Epithelial cell of proximal tubule (primary cell): Measurements from ENCODE around the gene RAB8A. TPM values are rescaled to one million over a fixed set of nuclear protein-coding genes. Genes with fewer than 3 reads are reported as not detected.

Experiments
- DNase-seq: peaks from one replicate; pipeline ENCODE4 v3.0.0-alpha.2; 2011; ENCODE audit warnings: low read depth
- H3K4me3 ChIP-seq: 2 replicates; pipeline ENCODE4 v1.5.1; 2011; ENCODE audit warnings: low read depth, mild to moderate bottlenecking, low read length
- CTCF ChIP-seq: conservative IDR thresholded peaks from 2 replicates; pipeline ENCODE4 v1.5.1; 2012; ENCODE audit warnings: low read depth, mild to moderate bottlenecking, low read length
- total RNA-seq: library from RNA; depleted of rRNA; stranded (reverse); fragments of >200 nt; gene quantifications from 2 replicates; pipeline ENCODE4 v1.2.3, GENCODE V29; 2015

The RAB8A gene
- total RNA-seq, 1 donor from 2014 or later: 62.4 TPM

GRCh38 chr19:16068696-16069259 is 42.9 kb upstream of the RAB8A start:
- H3K4me3 ChIP-seq: no peak overlapping the region
- TF ChIP-seq CTCF: no peak
- no peak for DNase-seq

GRCh38 chr19:16069813-16070365 is 41.8 kb upstream of the RAB8A start:
- no peak overlapping the region for H3K4me3 ChIP-seq
- DNase-seq: no peak
- TF ChIP-seq CTCF: no peak

- H3K4me3 ChIP-seq: no peak overlapping the region
- TF ChIP-seq CTCF: no peak
- no peak for DNase-seq
Observed at GRCh38 chr19:16070366-16070990, 41.2 kb upstream of the RAB8A start.

GRCh38 chr19:16071072-16071691 is 40.5 kb upstream of the RAB8A start:
- no peak overlapping the region for H3K4me3 ChIP-seq
- no peak for TF ChIP-seq CTCF

GRCh38 chr19:16073481-16073880 is 38.2 kb upstream of the RAB8A start:
- no peak for DNase-seq
- H3K4me3 ChIP-seq: no peak overlapping the region
- TF ChIP-seq CTCF: no peak

More at GRCh38 chr19:16071072-16071691, 40.5 kb upstream of the RAB8A start:
- DNase-seq: no peak

- no peak for TF ChIP-seq CTCF
Observed at GRCh38 chr19:16073988-16074387, 37.7 kb upstream of the RAB8A start.

More at GRCh38 chr19:16073988-16074387, 37.7 kb upstream of the RAB8A start:
- no peak for DNase-seq
- H3K4me3 ChIP-seq: no peak overlapping the region
